HG02870 (cell line): Measurements from ENCODE around the gene HELB.

Experiments used
- ATAC-seq: cut with Tn5 transposase; IDR thresholded peaks from one replicate; pipeline ENCODE4 v1.9.1; 2021; ENCODE audit warnings: mild to moderate bottlenecking, moderate library complexity; ENCODE audit not compliant: unreplicated experiment

Gene HELB

GRCh38 chr12:66302827-66303169 lies 505 bp downstream of the HELB start:
- ATAC-seq = no peak

GRCh38 chr12:66303316-66303804 lies 1.1 kb downstream of the HELB start:
- peak; percentile 22 for ATAC-seq

GRCh38 chr12:66304296-66304900 lies 2.1 kb downstream of the HELB start:
- no peak for ATAC-seq

- ATAC-seq = no peak
Observed at GRCh38 chr12:66309606-66310005, 7.3 kb downstream of the HELB start.

- no peak for ATAC-seq
Observed at GRCh38 chr12:66312189-66312588, 9.9 kb downstream of the HELB start.

- no peak for ATAC-seq
Observed at GRCh38 chr12:66314278-66314677, 12.0 kb downstream of the HELB start.

GRCh38 chr12:66319266-66319954 lies 17.1 kb downstream of the HELB start:
- ATAC-seq = no peak

- no peak for ATAC-seq
Observed at GRCh38 chr12:66320996-66321395, 18.7 kb downstream of the HELB start.

GRCh38 chr12:66321435-66321834 lies 19.1 kb downstream of the HELB start:
- no peak for ATAC-seq

GRCh38 chr12:66323017-66323416 lies 20.7 kb downstream of the HELB start:
- no peak for ATAC-seq

- ATAC-seq = no peak
Observed at GRCh38 chr12:66329941-66330340, 27.6 kb downstream of the HELB start.

GRCh38 chr12:66331016-66331415 lies 28.7 kb downstream of the HELB start:
- no peak for ATAC-seq

GRCh38 chr12:66331814-66332213 lies 29.5 kb downstream of the HELB start:
- no peak for ATAC-seq

GRCh38 chr12:66335746-66336145 lies 33.5 kb downstream of the HELB start:
- no peak for ATAC-seq

- no peak for ATAC-seq
Observed at GRCh38 chr12:66337381-66338010, 35.2 kb downstream of the HELB start.

GRCh38 chr12:66340131-66340530 lies 37.8 kb downstream of the HELB start:
- no peak for ATAC-seq

- ATAC-seq = no peak
Observed at GRCh38 chr12:66341126-66341525, 38.8 kb downstream of the HELB start.

GRCh38 chr12:66345212-66345611 lies 42.9 kb downstream of the HELB start:
- no peak for ATAC-seq

- ATAC-seq = no peak
Observed at GRCh38 chr12:66345956-66346355, 43.7 kb downstream of the HELB start.

GRCh38 chr12:66351301-66351700 lies 49.0 kb downstream of the HELB start:
- ATAC-seq = no peak

- ATAC-seq = no peak
Observed at GRCh38 chr12:66352197-66352596, 49.9 kb downstream of the HELB start.

GRCh38 chr12:66352899-66353298 lies 50.6 kb downstream of the HELB start:
- no peak for ATAC-seq
